ENCODE data around the gene SLC66A1.
"Not testable (repeated sequence)": the region's sequence is repeated elsewhere in the genome, so short reads cannot be mapped to it uniquely, and the experiment has no call there.

SLC66A1 gene

GRCh38 chr1:19289244-19289643, 22.9 kb upstream of the SLC66A1 start:
- Histone ChIP-seq H3K4me3 (replicated peaks; ENCODE audit: insufficient read depth, low read length) (no peak overlapping the region), H3K27me3 (ENCODE audit: insufficient read depth, poor library complexity, severe bottlenecking) (no peaks in the 10 kb centered on the region), H3K27ac (replicated peaks) (no peak overlapping the region)
- DNase-seq (ENCODE audit: low read depth in 1 of 2, low spot score in 1 of 2): no peak
- TF ChIP-seq CTCF (IDR thresholded peaks at IDR 0.05; ENCODE audit: insufficient read depth, low read length) (no peak), GABPA (IDR thresholded peaks at IDR 0.05; ENCODE audit: low read depth) (no peak), POLR2AphosphoS5 (IDR thresholded peaks at IDR 0.05; ENCODE audit: low read depth) (no peak), SPI1 (IDR thresholded peaks at IDR 0.05; ENCODE audit: borderline replicate concordance, low read depth) (no peak), REST (IDR thresholded peaks at IDR 0.05; ENCODE audit: insufficient replicate concordance, low read depth) (no peak)

DNA sequence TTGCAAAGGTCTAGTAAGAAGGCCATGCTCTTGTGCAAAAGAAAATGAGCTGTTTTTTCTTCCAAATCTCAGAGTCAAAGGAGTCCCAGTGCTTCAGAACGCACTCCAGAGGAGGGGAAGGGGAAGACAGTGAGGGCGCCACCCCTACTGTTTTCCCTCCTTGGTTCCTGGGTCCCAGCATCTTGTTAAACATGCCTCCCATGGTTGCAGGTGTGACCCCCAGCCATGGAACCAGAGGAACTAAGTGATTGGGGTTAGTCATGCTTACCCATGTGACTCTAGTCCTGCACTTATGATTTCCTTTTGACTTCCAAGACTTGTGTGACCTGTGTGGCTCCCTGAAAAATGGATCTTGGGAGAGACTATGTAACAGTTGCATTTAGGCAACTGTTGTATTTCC, 17.5 kb upstream of the SLC66A1 start:
- no peak overlapping the region for H3K27ac ChIP-seq (replicated peaks)
- H3K4me3 ChIP-seq (replicated peaks; ENCODE audit: insufficient read depth, low read length): no peak overlapping the region
- H3K27me3 ChIP-seq (ENCODE audit: insufficient read depth, poor library complexity, severe bottlenecking): no peaks in the 10 kb centered on the region
- no peak for DNase-seq (ENCODE audit: low read depth in 1 of 2, low spot score in 1 of 2)
- TF ChIP-seq POLR2AphosphoS5 (IDR thresholded peaks at IDR 0.05; ENCODE audit: low read depth) (no peak), CTCF (IDR thresholded peaks at IDR 0.05; ENCODE audit: insufficient read depth, low read length) (no peak), REST (IDR thresholded peaks at IDR 0.05; ENCODE audit: insufficient replicate concordance, low read depth) (no peak), SPI1 (IDR thresholded peaks at IDR 0.05; ENCODE audit: borderline replicate concordance, low read depth) (no peak), GABPA (IDR thresholded peaks at IDR 0.05; ENCODE audit: low read depth) (no peak)

DNA sequence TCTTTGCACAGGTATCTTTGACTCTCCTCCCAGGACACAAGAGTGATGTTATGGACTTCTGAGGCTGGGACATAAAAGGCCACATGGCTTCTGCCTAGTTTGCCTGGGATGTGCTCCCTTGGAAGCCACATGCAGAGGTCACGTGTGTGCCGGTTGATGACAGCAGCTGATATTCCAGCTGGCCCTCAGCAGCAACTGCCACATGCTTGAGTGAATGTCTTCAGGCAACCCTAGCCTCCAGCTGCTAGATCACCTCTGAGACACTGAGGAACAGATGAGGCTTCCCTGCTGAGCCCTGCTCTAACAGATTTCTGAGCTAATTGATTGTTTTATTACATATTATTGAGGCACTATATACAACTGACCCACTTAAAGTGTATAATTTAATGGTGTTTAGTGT, 11.9 kb upstream of the SLC66A1 start:
- no peak overlapping the region for H3K27ac ChIP-seq (replicated peaks)
- no peak overlapping the region for H3K4me3 ChIP-seq (replicated peaks; ENCODE audit: insufficient read depth, low read length)
- H3K27me3 ChIP-seq (ENCODE audit: insufficient read depth, poor library complexity, severe bottlenecking): no peaks in the 10 kb centered on the region
- DNase-seq (ENCODE audit: low read depth in 1 of 2, low spot score in 1 of 2): no peak
- TF ChIP-seq GABPA (IDR thresholded peaks at IDR 0.05; ENCODE audit: low read depth) (no peak), SPI1 (IDR thresholded peaks at IDR 0.05; ENCODE audit: borderline replicate concordance, low read depth) (no peak), POLR2AphosphoS5 (IDR thresholded peaks at IDR 0.05; ENCODE audit: low read depth) (no peak), REST (IDR thresholded peaks at IDR 0.05; ENCODE audit: insufficient replicate concordance, low read depth) (no peak), CTCF (IDR thresholded peaks at IDR 0.05; ENCODE audit: insufficient read depth, low read length) (no peak)

DNA sequence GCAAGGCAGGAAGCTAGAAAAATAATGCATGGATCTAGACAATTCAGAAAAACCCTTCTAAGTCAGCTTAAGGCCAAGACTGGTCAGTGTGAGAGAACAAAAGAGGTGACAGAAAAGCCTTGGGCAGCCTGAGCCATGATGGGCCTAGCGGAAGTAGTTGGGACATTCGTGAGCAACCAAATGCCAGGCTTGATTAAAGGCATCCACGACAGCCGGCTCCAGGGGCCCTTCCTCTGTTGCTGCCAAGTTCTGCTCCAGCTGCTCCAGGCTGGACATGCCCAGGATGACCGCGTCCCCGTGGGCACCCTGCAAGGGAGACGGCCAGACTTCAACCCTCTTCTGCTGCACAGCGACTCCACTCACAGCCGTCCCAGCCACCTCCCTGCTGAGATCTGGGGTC, 8.0 kb upstream of the SLC66A1 start:
- not testable (repeated sequence) for H3K4me3 ChIP-seq (replicated peaks; ENCODE audit: insufficient read depth, low read length); H3K27ac ChIP-seq (replicated peaks); DNase-seq (ENCODE audit: low read depth in 1 of 2, low spot score in 1 of 2); H3K27me3 ChIP-seq (ENCODE audit: insufficient read depth, poor library complexity, severe bottlenecking)

Measured in HL-60 (cell line).